Progenitor cell of endocrine pancreas (in vitro differentiated cells): ENCODE measurements around the gene OR1J4. TPM values are rescaled to one million over a fixed set of nuclear protein-coding genes. Genes with fewer than 3 reads are reported as not detected.

Source experiments
- DNase-seq: peaks from one replicate; pipeline ENCODE4 v3.0.0; 2021; ENCODE audit warnings: low spot score; ENCODE audit not compliant: unreplicated experiment
- H3K27ac Mint-ChIP-seq: 2 replicates; pipeline ENCODE4 v1.8.0; 2021; ENCODE audit warnings: mild to moderate bottlenecking, moderate library complexity, mixed read lengths
- H3K27me3 Mint-ChIP-seq: 2 replicates; pipeline ENCODE4 v1.8.0; 2021; ENCODE audit warnings: mixed read lengths
- H3K36me3 Mint-ChIP-seq: 2 replicates; pipeline ENCODE4 v1.8.0; 2022; ENCODE audit warnings: mixed read lengths; ENCODE audit not compliant: insufficient read depth
- H3K4me1 Mint-ChIP-seq: 2 replicates; pipeline ENCODE4 v1.8.0; 2021; ENCODE audit warnings: low read depth, mixed read lengths
- H3K4me3 Mint-ChIP-seq: 2 replicates; pipeline ENCODE4 v1.8.0; 2021; ENCODE audit warnings: low read depth, mild to moderate bottlenecking, moderate library complexity, mixed read lengths
- H3K9me3 Mint-ChIP-seq: 2 replicates; pipeline ENCODE4 v1.8.0; 2021; ENCODE audit warnings: low read depth, mixed read lengths
- total RNA-seq: library from RNA; stranded (reverse); gene quantifications from 2 replicates; pipeline ENCODE4 v1.2.1, GENCODE V29; 2021
- TF ChIP-seq, protein P1 (sequence below): fragments of 200-600 bp; sonication (generic); IDR thresholded peaks from one replicate; pipeline ENCODE4 v1.5.0; 2021; ENCODE audit warnings: antibody characterized with exemption, mild to moderate bottlenecking; ENCODE audit not compliant: unreplicated experiment

Gene OR1J4
- total RNA-seq, 1 donor from 2014 or later = not detected

DNA sequence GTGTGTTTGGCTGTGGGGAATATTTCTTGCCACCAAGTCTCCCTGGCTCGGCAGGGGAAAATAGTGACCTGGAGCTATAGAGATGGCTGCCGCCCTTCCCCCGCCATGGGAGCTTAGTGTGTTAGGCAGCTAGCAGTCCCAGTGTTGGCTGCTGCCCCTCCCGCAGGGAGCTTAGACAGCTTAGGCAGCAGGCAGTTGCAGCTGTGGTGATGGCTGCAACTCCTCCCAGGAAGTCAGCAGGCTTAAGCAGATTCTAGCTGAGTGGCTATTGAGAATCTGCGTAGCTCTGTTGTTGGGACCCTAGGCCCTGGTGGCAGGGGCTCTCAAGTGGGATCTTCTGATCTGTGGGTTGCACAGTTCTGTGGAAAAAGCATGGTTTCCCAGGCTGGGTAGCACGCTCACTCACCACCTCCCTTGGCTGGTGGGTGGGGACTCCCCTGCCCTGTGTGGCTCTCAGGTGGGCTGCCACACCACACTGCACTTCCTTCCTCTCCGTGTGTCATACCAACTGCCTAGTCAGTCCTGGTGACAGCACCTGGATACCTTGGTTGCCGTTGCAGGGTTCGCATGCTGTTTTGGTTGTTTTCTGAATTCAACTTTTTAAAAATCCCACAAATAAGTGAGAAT, 43.3 kb downstream of the OR1J4 start:
- Mint-ChIP-seq H3K27ac (no peak overlapping the region), H3K4me1 (no peaks in the 10 kb centered on the region), H3K4me3 (no peak overlapping the region), H3K9me3 (peaks cover 38% of the 10 kb centered on the region), H3K36me3 (peaks cover 1% of the 10 kb centered on the region), H3K27me3 (no peaks in the 10 kb centered on the region)
- no peak for DNase-seq
- TF ChIP-seq, protein P1, sequence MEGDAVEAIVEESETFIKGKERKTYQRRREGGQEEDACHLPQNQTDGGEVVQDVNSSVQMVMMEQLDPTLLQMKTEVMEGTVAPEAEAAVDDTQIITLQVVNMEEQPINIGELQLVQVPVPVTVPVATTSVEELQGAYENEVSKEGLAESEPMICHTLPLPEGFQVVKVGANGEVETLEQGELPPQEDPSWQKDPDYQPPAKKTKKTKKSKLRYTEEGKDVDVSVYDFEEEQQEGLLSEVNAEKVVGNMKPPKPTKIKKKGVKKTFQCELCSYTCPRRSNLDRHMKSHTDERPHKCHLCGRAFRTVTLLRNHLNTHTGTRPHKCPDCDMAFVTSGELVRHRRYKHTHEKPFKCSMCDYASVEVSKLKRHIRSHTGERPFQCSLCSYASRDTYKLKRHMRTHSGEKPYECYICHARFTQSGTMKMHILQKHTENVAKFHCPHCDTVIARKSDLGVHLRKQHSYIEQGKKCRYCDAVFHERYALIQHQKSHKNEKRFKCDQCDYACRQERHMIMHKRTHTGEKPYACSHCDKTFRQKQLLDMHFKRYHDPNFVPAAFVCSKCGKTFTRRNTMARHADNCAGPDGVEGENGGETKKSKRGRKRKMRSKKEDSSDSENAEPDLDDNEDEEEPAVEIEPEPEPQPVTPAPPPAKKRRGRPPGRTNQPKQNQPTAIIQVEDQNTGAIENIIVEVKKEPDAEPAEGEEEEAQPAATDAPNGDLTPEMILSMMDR = no peak

DNA sequence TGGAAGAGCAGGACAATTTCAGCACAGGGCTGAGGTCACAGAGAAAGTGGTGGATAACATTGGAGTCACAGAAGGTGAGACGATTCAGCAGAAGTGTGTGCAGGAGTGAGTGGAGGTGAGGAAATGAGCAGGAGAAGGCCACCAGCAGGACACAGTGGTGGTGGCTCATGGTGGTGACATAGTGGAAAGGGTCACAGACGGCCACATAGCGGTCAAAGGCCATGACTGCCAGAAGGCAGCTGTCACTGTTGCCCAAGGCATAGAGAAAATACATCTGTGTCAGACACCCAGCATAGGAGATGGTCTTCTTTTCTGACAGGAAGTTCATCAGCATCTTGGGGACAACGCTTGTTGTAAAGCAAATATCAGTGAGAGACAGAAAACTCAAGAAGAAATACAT, 49.0 kb downstream of the OR1J4 start:
- Mint-ChIP-seq H3K9me3 (peaks cover 34% of the 10 kb centered on the region), H3K27ac (no peak overlapping the region), H3K4me3 (no peak overlapping the region), H3K27me3 (no peaks in the 10 kb centered on the region), H3K36me3 (peaks cover 1% of the 10 kb centered on the region), H3K4me1 (no peaks in the 10 kb centered on the region)
- TF ChIP-seq, protein P1 = no peak
- no peak for DNase-seq

Other genes starting within 250 kb of the OR1J4 start
- gene PTGS1, start 148.1 kb upstream of the OR1J4 start, total RNA-seq = 0.07 and 0.22 TPM in 2 replicates
- gene OR1J1, start 41.2 kb upstream of the OR1J4 start, total RNA-seq = not detected in 2 replicates
- not detected in 2 replicates for gene OR1J2, start 8.3 kb upstream of the OR1J4 start, total RNA-seq
- not detected in 2 replicates for gene OR1N1, start 8.2 kb downstream of the OR1J4 start, total RNA-seq
- gene OR1N2, start 34.0 kb downstream of the OR1J4 start, total RNA-seq = not detected in 2 replicates
- gene OR1L8, start 64.2 kb downstream of the OR1J4 start, total RNA-seq = not detected in 2 replicates
- not detected in 2 replicates for gene OR1Q1, start 95.6 kb downstream of the OR1J4 start, total RNA-seq
- not detected in 2 replicates for gene OR1B1, start 138.5 kb downstream of the OR1J4 start, total RNA-seq
- not detected in 2 replicates for gene OR1L1, start 142.6 kb downstream of the OR1J4 start, total RNA-seq
- gene OR1L3, start 156.0 kb downstream of the OR1J4 start, total RNA-seq = not detected in 2 replicates
- not detected in 2 replicates for gene OR1L4, start 204.8 kb downstream of the OR1J4 start, total RNA-seq
- not detected in 2 replicates for gene OR1L6, start 223.2 kb downstream of the OR1J4 start, total RNA-seq